LNCAP (cell line): ENCODE results near the gene MSTO1.

ENCODE experiments used
- TF ChIP-seq, protein P1 (sequence below): fragments of 450-650 bp; IDR thresholded peaks from 2 replicates; pipeline ENCODE4 v1.5.1; 2017; ENCODE audit warnings: mild to moderate bottlenecking

The MSTO1 gene

DNA sequence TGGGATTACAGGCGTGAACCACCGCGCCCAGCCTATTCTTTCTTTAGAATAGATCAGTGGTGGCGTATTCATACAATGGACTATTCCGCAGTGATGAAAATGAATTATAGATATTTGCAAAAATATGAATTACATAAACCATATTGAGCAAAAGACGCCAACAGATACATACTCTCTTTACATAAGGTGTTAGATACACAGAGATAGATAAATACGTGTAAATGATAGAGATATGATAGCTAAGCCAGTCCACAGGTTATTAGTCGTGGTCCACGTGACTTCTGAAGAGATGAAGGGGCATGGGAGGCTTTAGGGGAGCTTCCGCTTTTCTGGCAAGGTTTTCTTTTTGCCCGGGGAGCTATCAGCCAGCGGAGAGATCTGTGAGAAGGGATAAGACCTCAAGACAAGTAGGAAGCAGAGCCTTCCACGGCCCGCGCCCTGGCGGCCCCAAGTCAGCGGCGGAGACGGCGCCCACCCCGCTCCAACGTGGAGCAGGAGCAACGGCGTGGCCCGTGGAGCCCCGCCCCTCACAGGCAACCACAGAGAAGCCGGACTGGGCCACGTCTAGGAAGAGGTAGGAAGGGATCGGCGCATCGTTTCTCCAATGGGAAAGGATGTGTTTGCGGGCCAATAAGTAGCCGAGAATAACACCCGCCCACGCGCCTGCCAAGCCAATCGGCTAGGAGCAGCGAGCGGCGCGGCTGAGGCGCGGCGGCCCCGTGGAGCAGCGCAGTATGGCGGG is at the start of gene MSTO1:
Gene MSTO1, plus strand, starts transcription at position 704 of the 742 bp plus-strand sequence. Its CDS starts 31 bp downstream, at position 735.
- TF ChIP-seq, protein P1, sequence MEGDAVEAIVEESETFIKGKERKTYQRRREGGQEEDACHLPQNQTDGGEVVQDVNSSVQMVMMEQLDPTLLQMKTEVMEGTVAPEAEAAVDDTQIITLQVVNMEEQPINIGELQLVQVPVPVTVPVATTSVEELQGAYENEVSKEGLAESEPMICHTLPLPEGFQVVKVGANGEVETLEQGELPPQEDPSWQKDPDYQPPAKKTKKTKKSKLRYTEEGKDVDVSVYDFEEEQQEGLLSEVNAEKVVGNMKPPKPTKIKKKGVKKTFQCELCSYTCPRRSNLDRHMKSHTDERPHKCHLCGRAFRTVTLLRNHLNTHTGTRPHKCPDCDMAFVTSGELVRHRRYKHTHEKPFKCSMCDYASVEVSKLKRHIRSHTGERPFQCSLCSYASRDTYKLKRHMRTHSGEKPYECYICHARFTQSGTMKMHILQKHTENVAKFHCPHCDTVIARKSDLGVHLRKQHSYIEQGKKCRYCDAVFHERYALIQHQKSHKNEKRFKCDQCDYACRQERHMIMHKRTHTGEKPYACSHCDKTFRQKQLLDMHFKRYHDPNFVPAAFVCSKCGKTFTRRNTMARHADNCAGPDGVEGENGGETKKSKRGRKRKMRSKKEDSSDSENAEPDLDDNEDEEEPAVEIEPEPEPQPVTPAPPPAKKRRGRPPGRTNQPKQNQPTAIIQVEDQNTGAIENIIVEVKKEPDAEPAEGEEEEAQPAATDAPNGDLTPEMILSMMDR, result no peak

DNA sequence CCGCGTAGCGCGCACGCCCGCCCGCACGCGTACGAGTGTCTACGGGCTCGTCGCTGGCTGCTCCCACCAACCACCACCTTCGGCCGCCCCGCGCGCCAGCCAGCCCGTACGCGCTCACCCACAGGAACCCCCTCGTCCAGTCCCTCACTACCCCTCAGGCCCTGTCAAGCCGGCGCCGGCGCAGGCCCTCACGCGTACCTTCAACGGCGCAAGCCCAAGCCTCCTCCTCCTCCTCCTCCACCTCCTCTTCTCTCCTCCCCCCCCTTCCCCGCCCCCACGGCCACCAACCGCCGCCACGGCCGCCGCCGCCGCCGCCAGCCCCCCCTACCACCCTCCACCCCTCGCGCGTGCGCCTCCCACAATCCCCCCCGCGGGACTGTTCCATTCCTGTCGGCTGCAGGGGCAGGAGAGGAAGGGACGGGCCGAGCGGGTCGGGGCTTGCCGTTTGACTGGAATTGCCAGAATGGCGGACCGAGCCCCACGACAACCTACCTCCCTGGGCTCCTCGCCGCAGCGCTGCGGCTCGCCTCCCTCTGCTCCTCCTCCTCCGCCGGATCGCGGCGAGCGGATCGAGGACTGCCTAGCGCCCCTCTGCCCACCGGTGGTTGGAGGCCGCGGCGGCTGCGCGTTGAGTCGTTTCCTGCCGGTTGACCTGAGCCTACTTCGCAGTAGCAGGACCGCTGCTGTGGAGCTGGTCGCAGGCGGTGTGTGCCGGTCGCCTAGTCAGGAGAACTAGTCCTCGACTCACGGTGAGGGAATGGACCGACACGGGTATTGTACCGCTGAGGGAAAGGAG is 47.2 kb upstream of the MSTO1 start, which contains the start of gene ASH1L:
Gene ASH1L, minus strand, starts transcription at position 223 of the 796 bp plus-strand sequence. CDS start 41,284 bp downstream, outside the sequence.
- TF ChIP-seq, protein P1, result no peak

DNA sequence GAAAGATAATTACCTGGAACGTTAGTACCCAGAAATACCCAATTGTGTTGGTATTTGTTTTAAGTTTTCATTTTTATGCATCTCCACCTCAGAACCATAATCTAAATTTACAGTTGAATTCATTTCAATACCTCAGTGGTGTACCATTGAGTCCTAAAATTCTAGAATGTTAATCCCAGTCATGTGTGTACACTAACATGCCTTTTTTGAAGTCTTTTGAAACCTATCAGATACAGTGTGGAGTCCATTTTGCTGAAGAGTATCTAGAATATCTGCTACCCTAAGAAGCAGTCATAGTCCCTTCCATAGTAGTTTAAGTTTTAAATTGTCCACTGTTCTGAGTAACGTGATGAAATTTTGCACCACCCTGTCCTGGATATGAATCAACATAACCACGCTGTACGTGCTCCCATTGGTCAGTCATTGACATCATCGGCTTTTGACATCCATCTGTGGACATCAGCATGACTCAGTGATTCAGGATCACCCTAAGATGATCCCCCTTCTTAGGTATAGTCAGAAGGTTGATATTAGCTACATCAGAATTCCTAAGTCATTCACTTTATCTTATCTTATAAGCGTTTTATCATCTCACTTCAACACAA is 39.9 kb upstream of the MSTO1 start:
- TF ChIP-seq, protein P1, result no peak

DNA sequence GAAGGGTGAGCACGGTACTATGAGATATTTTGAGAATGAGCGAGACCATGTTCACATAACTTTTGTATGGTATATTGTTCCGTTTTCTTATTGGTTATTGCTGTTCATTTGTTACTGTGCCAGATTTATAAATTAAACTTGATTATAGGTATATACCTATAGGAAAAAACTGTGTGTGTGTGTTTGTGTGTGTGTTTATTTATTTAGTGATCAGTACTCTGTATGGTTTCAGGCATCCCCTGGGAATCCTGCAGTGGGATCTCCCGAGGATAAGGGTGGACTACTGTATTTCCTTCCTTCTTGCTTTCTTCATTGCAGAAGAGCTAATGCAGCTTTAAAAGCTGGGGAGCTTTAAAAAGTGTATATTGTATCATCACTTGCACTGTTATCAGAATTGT is 39.4 kb upstream of the MSTO1 start:
- TF ChIP-seq, protein P1, result no peak

DNA sequence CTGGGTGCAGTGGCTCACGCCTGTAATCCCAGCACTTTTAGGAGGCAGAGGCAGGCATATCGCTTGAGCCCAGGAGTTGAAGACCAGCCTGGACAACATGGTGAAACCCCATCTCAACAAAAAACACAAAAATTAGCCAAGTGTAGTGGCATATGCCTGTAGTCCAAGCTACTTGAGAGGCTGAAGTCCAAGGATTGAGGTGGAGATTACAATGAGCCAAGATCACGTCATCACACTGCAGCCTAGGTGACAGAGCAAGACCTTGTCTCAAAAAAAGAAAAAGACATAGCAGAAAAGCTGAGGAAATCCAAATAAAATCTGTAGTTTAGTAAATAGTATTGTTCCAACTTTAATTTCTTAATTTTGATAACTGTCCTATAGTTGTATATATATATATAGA is 35.9 kb upstream of the MSTO1 start:
- TF ChIP-seq, protein P1, result no peak

DNA sequence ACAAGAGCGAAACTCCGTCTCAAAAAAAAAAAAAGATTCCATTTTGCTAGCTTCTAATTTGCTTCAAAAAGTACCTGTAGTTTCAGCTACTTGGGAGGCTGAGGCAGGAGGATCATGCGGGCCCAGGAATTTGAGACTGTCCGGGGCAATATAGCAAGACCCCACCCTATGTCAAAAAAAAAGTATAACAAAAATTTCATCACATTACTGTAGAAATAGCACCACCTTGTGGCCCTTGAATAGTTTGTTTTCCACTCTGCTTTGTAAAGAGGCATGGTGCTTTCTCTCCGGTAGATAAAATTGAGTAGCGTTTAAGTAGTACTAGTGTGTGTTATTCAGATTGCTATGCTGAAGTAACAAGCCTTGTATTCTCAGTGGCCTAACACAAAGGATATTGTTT is 18.2 kb upstream of the MSTO1 start:
- TF ChIP-seq, protein P1, result peak; percentile 38; the same call in 1 of the 2 replicates

DNA sequence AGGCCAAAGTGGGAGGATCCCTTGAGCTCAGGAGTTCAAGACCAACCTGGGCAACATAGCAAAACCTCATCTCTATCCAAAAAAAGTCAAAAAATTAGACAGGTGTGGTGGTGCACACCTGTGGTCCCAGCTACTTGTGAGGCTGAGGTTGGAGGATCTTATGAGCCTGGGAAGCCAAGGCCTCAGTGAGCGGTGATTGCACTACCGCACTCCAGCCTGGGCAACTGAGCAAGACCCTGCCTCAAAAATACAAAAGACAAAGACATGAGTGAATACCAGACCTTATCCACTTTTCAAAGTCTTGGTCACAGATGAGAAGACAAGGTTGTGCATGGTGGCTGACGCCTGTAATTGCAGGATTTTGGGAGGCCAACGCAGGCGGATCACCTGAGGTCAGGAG is 13.2 kb upstream of the MSTO1 start:
- TF ChIP-seq, protein P1, result no peak
